ENCODE results near the gene NUAK2.

- no peak for TF ChIP-seq CTCF (IDR thresholded peaks at IDR 0.05; ENCODE audit: low read depth, low read length, missing input control)
- TF ChIP-seq REST (IDR thresholded peaks at IDR 0.05): no peak
- TF ChIP-seq TAF1 (conservative IDR thresholded peaks at IDR 0.05): no peak
- no peak for TF ChIP-seq ZBTB33 (IDR thresholded peaks at IDR 0.05)
- no peak for TF ChIP-seq RAD21 (IDR thresholded peaks at IDR 0.05)
- no peak for TF ChIP-seq SP1 (IDR thresholded peaks at IDR 0.05)
Observed at GRCh38 chr1:205261946-205262691, 59.4 kb downstream of the NUAK2 start.
